Astrocyte (in vitro differentiated cells and primary cell): ENCODE data around the gene RFX4. TPM values are rescaled to one million over a fixed set of nuclear protein-coding genes. Genes with fewer than 3 reads are reported as not detected.

Experiments used
- DNase-seq: peaks from one replicate; pipeline ENCODE4 v3.0.0-alpha.2; 2010; ENCODE audit warnings: low read depth
- FAIRE-seq: peaks from 2 replicates; lab custom pipeline; 2011; peaks lifted over from hg19 to GRCh38; lab: Jason Lieb, UNC
- H2AFZ ChIP-seq: 2 replicates; pipeline ENCODE4 v1.6.0; 2012; ENCODE audit warnings: low read depth, low read length, inconsistent platforms
- H3K27ac ChIP-seq: 2 replicates; pipeline ENCODE4 v1.5.1; 2011; ENCODE audit warnings: low read depth, low read length, inconsistent platforms
- H3K27me3 ChIP-seq: 2 replicates; pipeline ENCODE4 v1.6.0; 2011; ENCODE audit warnings: low read length, inconsistent platforms; ENCODE audit not compliant: insufficient read depth
- H3K36me3 ChIP-seq: 2 replicates; pipeline ENCODE4 v1.5.1; 2011; ENCODE audit warnings: low read length, inconsistent platforms; ENCODE audit not compliant: insufficient read depth
- H3K4me1 ChIP-seq: 2 replicates; pipeline ENCODE4 v1.5.1; 2011; ENCODE audit warnings: low read length, inconsistent platforms; ENCODE audit not compliant: insufficient read depth
- H3K4me2 ChIP-seq: 2 replicates; pipeline ENCODE4 v1.6.0; 2012; ENCODE audit warnings: low read length, inconsistent platforms
- H3K4me3 ChIP-seq: 2 replicates; pipeline ENCODE4 v1.5.1; 2011; ENCODE audit warnings: low read depth, mild to moderate bottlenecking, low read length, inconsistent platforms; ENCODE audit not compliant: insufficient read depth
- H3K79me2 ChIP-seq: 2 replicates; pipeline ENCODE4 v1.6.0; 2012; ENCODE audit warnings: mild to moderate bottlenecking, low read length, inconsistent platforms; ENCODE audit not compliant: insufficient read depth
- H3K9ac ChIP-seq: 2 replicates; pipeline ENCODE4 v1.6.0; 2012; ENCODE audit warnings: mild to moderate bottlenecking, low read length, inconsistent platforms
- H3K9me3 ChIP-seq: 2 replicates; pipeline ENCODE4 v1.5.1; 2012; ENCODE audit warnings: low read depth, mild to moderate bottlenecking, low read length, inconsistent platforms; ENCODE audit not compliant: insufficient read depth
- H4K20me1 ChIP-seq: 2 replicates; pipeline ENCODE4 v1.6.0; 2012; ENCODE audit warnings: low read length, inconsistent platforms; ENCODE audit not compliant: insufficient read depth
- H3K27ac Mint-ChIP-seq: one replicate; pipeline ENCODE4 v1.8.0; 2021; ENCODE audit warnings: mild to moderate bottlenecking, mixed read lengths; ENCODE audit not compliant: unreplicated experiment
- H3K27me3 Mint-ChIP-seq: one replicate; pipeline ENCODE4 v1.8.0; 2021; ENCODE audit warnings: low read depth, mixed read lengths; ENCODE audit not compliant: unreplicated experiment
- H3K36me3 Mint-ChIP-seq: one replicate; pipeline ENCODE4 v1.8.0; 2021; ENCODE audit warnings: low read depth, mixed read lengths; ENCODE audit not compliant: unreplicated experiment
- H3K4me1 Mint-ChIP-seq: one replicate; pipeline ENCODE4 v1.8.0; 2021; ENCODE audit warnings: low read depth, mixed read lengths; ENCODE audit not compliant: unreplicated experiment
- H3K4me3 Mint-ChIP-seq: one replicate; pipeline ENCODE4 v1.8.0; 2021; ENCODE audit warnings: mild to moderate bottlenecking, moderate library complexity, mixed read lengths; ENCODE audit not compliant: unreplicated experiment
- H3K9me3 Mint-ChIP-seq: one replicate; pipeline ENCODE4 v1.8.0; 2021; ENCODE audit warnings: mild to moderate bottlenecking, mixed read lengths; ENCODE audit not compliant: unreplicated experiment
- CTCF ChIP-seq: IDR thresholded peaks from 2 replicates; pipeline ENCODE4 v1.5.1; 2011; ENCODE audit warnings: low read depth, mild to moderate bottlenecking, inconsistent platforms, low read length, moderate library complexity; ENCODE audit not compliant: insufficient read depth
- EZH2 ChIP-seq: IDR thresholded peaks from 2 replicates; pipeline ENCODE4 v1.6.1; 2012; ENCODE audit warnings: mild to moderate bottlenecking, low read length, inconsistent platforms; ENCODE audit not compliant: insufficient read depth
- total RNA-seq: library from RNA; stranded (reverse); gene quantifications from 2 replicates; pipeline ENCODE4 v1.2.1, GENCODE V29; 2021

The RFX4 gene
- total RNA-seq, 1 donor from 2014 or later: 0.07 TPM

DNA sequence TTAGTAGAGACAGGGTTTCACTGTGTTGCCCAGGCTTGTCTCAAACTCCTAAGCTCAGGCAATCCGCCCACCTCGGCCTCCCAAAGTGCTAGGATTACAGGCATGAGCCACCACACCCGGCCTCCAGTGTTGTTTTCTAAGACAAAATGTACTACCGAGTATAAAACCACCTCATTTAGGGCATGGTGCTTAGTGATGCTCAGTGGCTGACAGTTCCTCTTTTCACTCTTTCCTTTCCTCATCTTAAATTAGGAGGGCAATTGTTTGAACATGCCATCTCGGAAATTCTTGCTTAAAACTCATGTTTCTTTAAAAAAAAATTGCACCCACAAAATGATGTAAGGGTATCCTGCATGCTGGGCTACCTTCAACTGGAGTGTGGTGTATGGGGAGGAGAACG, 89.0 kb downstream of the RFX4 start:
- FAIRE-seq: no peak
- Histone ChIP-seq H3K4me3 (no peak overlapping the region), H3K9me3 (no peaks in the 10 kb centered on the region), H3K9ac (no peak overlapping the region), H3K27ac (no peak overlapping the region), H3K4me1 (no peaks in the 10 kb centered on the region), H4K20me1 (no peaks in the 10 kb centered on the region), H3K79me2 (no peaks in the 10 kb centered on the region), H2AFZ (no peak overlapping the region), H3K27me3 (peaks cover 20% of the 10 kb centered on the region), H3K4me2 (no peak overlapping the region), H3K36me3 (no peaks in the 10 kb centered on the region)
- Mint-ChIP-seq H3K36me3 (no peaks in the 10 kb centered on the region), H3K4me1 (no peaks in the 10 kb centered on the region), H3K27ac (no peak overlapping the region), H3K9me3 (peaks cover 2% of the 10 kb centered on the region), H3K4me3 (no peak overlapping the region), H3K27me3 (peaks cover 19% of the 10 kb centered on the region)
- no peak for TF ChIP-seq EZH2
- TF ChIP-seq CTCF: no peak
- DNase-seq: no peak

GRCh38 chr12:106672314-106673025, 89.7 kb downstream of the RFX4 start:
- H3K9ac ChIP-seq: no peak overlapping the region
- peaks cover 20% of the 10 kb centered on the region for H3K27me3 ChIP-seq
- Mint-ChIP-seq H3K9me3 (peaks cover 2% of the 10 kb centered on the region), H3K4me1 (no peaks in the 10 kb centered on the region), H3K27me3 (peaks cover 20% of the 10 kb centered on the region), H3K36me3 (no peaks in the 10 kb centered on the region), H3K4me3 (no peak overlapping the region), H3K27ac (no peak overlapping the region)
- H3K9me3 ChIP-seq: no peaks in the 10 kb centered on the region
- DNase-seq: no peak
- H2AFZ ChIP-seq: no peak overlapping the region
- no peak overlapping the region for H3K27ac ChIP-seq
- H4K20me1 ChIP-seq: no peaks in the 10 kb centered on the region
- H3K4me1 ChIP-seq: no peaks in the 10 kb centered on the region
- H3K4me3 ChIP-seq: no peak overlapping the region
- no peaks in the 10 kb centered on the region for H3K79me2 ChIP-seq
- TF ChIP-seq CTCF (no peak), EZH2 (no peak)
- H3K36me3 ChIP-seq: no peaks in the 10 kb centered on the region
- FAIRE-seq: no peak
- H3K4me2 ChIP-seq: no peak overlapping the region

DNA sequence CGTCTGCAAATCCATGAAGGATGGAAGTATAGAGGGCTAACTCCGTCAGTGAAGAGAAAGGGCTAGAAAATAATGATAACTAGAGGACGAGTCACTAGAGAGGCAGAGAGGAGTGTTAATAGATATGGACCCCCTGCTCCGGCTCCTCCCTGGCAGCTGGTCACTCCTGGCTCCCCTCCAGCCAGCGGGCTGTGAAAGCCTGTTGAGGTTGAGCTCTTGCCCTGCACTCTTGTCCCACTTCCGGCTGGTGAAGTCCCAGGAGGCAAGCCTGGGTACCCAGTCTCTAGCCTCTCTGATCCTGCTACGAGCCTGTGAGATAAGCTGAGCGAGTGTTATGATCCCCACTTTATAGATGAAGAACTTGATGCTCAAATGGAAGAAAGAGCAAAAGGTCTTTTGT, 90.3 kb downstream of the RFX4 start:
- H2AFZ ChIP-seq: no peak overlapping the region
- no peak overlapping the region for H3K4me2 ChIP-seq
- Mint-ChIP-seq H3K27ac (no peak overlapping the region), H3K4me1 (no peaks in the 10 kb centered on the region), H3K4me3 (no peak overlapping the region), H3K36me3 (no peaks in the 10 kb centered on the region), H3K9me3 (peaks cover 2% of the 10 kb centered on the region), H3K27me3 (peaks cover 23% of the 10 kb centered on the region)
- no peaks in the 10 kb centered on the region for H4K20me1 ChIP-seq
- H3K36me3 ChIP-seq: no peaks in the 10 kb centered on the region
- DNase-seq: no peak
- H3K9me3 ChIP-seq: no peaks in the 10 kb centered on the region
- H3K79me2 ChIP-seq: no peaks in the 10 kb centered on the region
- no peak overlapping the region for H3K27ac ChIP-seq
- TF ChIP-seq EZH2 (no peak), CTCF (no peak)
- no peaks in the 10 kb centered on the region for H3K4me1 ChIP-seq
- H3K9ac ChIP-seq: no peak overlapping the region
- no peak for FAIRE-seq
- H3K4me3 ChIP-seq: no peak overlapping the region
- H3K27me3 ChIP-seq: peaks cover 20% of the 10 kb centered on the region
